Measurements from ENCODE around the gene G3BP2. TPM values are rescaled to one million over a fixed set of nuclear protein-coding genes. Genes with fewer than 3 reads are reported as not detected.

Gene G3BP2
- total RNA-seq, 1 experiment from 2014 or later, result 146 TPM

GRCh38 chr4:75683482-75684155 lies 10.4 kb upstream of the G3BP2 start:
- Histone ChIP-seq H3K4me1 (ENCODE audit: control insufficient read depth, insufficient read depth, low read length) (no peaks in the 10 kb centered on the region), H3K36me3 (ENCODE audit: control insufficient read depth, insufficient read depth, low read length) (no peaks in the 10 kb centered on the region), H3K9me3 (ENCODE audit: control insufficient read depth, insufficient read depth, low read depth, low read length) (no peaks in the 10 kb centered on the region), H3K27ac (ENCODE audit: low read length) (no peak overlapping the region), H3K4me3 (ENCODE audit: low read depth in 2 of 2, low read length in 2 of 2) (no peak overlapping the region), H3K27me3 (ENCODE audit: control insufficient read depth, insufficient read depth, low read length) (no peaks in the 10 kb centered on the region)
- intact Hi-C loops (cut with micrococcal nuclease; ENCODE audit: unreplicated experiment) (no loop called here), in situ Hi-C loops (cut with HindIII; ENCODE audit: low pct_unique_long_range_greater_than_20kb, low sequenced_read_pairs) (no loop called here)
- BruUV-seq (replicated peaks), result no TSS peak
- TF ChIP-seq SIN3A (IDR thresholded peaks at IDR 0.05; ENCODE audit: borderline replicate concordance, insufficient read depth, low read depth, low read length), result no peak
- TF ChIP-seq TCF7L2 (IDR thresholded peaks at IDR 0.05; ENCODE audit: low read depth, low read length), result no peak
- TF ChIP-seq REST (IDR thresholded peaks at IDR 0.05; ENCODE audit: insufficient read depth in 1 of 2, low read depth in 2 of 2, low read length in 1 of 2), result no peak
- no peak for TF ChIP-seq CTCF (IDR thresholded peaks at IDR 0.05)
- no peak for TF ChIP-seq POLR2AphosphoS5 (IDR thresholded peaks at IDR 0.05; ENCODE audit: low read depth, low read length)
- DNase-seq (ENCODE audit: low read depth, low spot score) (no peak), ATAC-seq (no peak)
- ChIA-PET CTCF (no interaction called here), POLR2A (interaction anchor here (0.6 kb wide), 2 partner anchors 11 to 31 kb away, joined by 3 to 4 read pairs; no protein-coding TSS in a partner anchor)

GRCh38 chr4:75679876-75680575 lies 6.8 kb upstream of the G3BP2 start:
- no peak for DNase-seq (ENCODE audit: low read depth, low spot score)
- CTCF ChIA-PET, result no interaction called here
- intact Hi-C loops (cut with micrococcal nuclease; ENCODE audit: unreplicated experiment) (no loop called here), in situ Hi-C loops (cut with HindIII; ENCODE audit: low pct_unique_long_range_greater_than_20kb, low sequenced_read_pairs) (no loop called here)
- no peaks in the 10 kb centered on the region for H3K27me3 ChIP-seq (ENCODE audit: control insufficient read depth, insufficient read depth, low read length)
- H3K27ac ChIP-seq (ENCODE audit: low read length), result no peak overlapping the region
- POLR2A ChIA-PET, result no interaction called here
- no peak for TF ChIP-seq POLR2AphosphoS5 (IDR thresholded peaks at IDR 0.05; ENCODE audit: low read depth, low read length)
- TF ChIP-seq REST (IDR thresholded peaks at IDR 0.05; ENCODE audit: insufficient read depth in 1 of 2, low read depth in 2 of 2, low read length in 1 of 2), result no peak
- TF ChIP-seq SIN3A (IDR thresholded peaks at IDR 0.05; ENCODE audit: borderline replicate concordance, insufficient read depth, low read depth, low read length), result no peak
- no peak for TF ChIP-seq TCF7L2 (IDR thresholded peaks at IDR 0.05; ENCODE audit: low read depth, low read length)
- no peak for TF ChIP-seq CTCF (IDR thresholded peaks at IDR 0.05)
- no peaks in the 10 kb centered on the region for H3K36me3 ChIP-seq (ENCODE audit: control insufficient read depth, insufficient read depth, low read length)
- ATAC-seq, result no peak
- no TSS peak for BruUV-seq (replicated peaks)
- H3K4me3 ChIP-seq (ENCODE audit: low read depth in 2 of 2, low read length in 2 of 2), result no peak overlapping the region
- no peaks in the 10 kb centered on the region for H3K9me3 ChIP-seq (ENCODE audit: control insufficient read depth, insufficient read depth, low read depth, low read length)
- no peaks in the 10 kb centered on the region for H3K4me1 ChIP-seq (ENCODE audit: control insufficient read depth, insufficient read depth, low read length)

All from Panc1 (cell line).